Fibroblast of lung (primary cell): Measurements from ENCODE around the gene C9orf85. TPM values are rescaled to one million over a fixed set of nuclear protein-coding genes. Genes with fewer than 3 reads are reported as not detected.

Experiments
- DNase-seq, 2 donors: peaks; one replicate each; pipeline versions ENCODE4 v3.0.0 to v3.0.0-alpha.2; 2010; ENCODE audit warnings: low read depth in 2 of 2
- H2AFZ ChIP-seq: 2 replicates; pipeline ENCODE4 v1.5.1; 2012; ENCODE audit warnings: low read length, control low read depth, inconsistent platforms
- H3K27ac ChIP-seq: 2 replicates; pipeline ENCODE4 v1.5.1; 2011; ENCODE audit warnings: low read length, control low read depth; ENCODE audit not compliant: insufficient read depth
- H3K27me3 ChIP-seq: 2 replicates; pipeline ENCODE4 v1.5.1; 2011; ENCODE audit warnings: mild to moderate bottlenecking, low read length; ENCODE audit not compliant: control insufficient read depth, insufficient read depth
- H3K36me3 ChIP-seq: 2 replicates; pipeline ENCODE4 v1.5.1; 2011; ENCODE audit warnings: low read length; ENCODE audit not compliant: control insufficient read depth, insufficient read depth
- H3K4me1 ChIP-seq: 2 replicates; pipeline ENCODE4 v1.5.1; 2011; ENCODE audit warnings: low read length; ENCODE audit not compliant: control insufficient read depth, insufficient read depth; ENCODE audit errors: extremely low read depth
- H3K4me2 ChIP-seq: 2 replicates; pipeline ENCODE4 v1.5.1; 2011; ENCODE audit warnings: low read length, control low read depth; ENCODE audit not compliant: insufficient read depth; ENCODE audit errors: extremely low read depth
- H3K4me3 ChIP-seq, 4 experiments: fragments of 200-600 bp in 1 of 4; sonication (generic) in 1 of 4; replicated peaks in 1 of 4; 2 replicates each; pipeline ENCODE4 v1.5.1; 2011 to 2016; ENCODE audit warnings: low read length in 4 of 4, low read depth in 3 of 4, mild to moderate bottlenecking in 3 of 4, control low read depth in 2 of 4, inconsistent platforms in 1 of 4, mixed read lengths in 1 of 4; ENCODE audit not compliant: insufficient read depth in 1 of 4; ENCODE audit errors: control extremely low read depth in 1 of 4
- H3K79me2 ChIP-seq: 2 replicates; pipeline ENCODE4 v1.5.1; 2012; ENCODE audit warnings: mild to moderate bottlenecking, low read length, inconsistent platforms; ENCODE audit not compliant: control insufficient read depth, insufficient read depth
- H3K9ac ChIP-seq: 2 replicates; pipeline ENCODE4 v1.5.1; 2011; ENCODE audit warnings: mild to moderate bottlenecking, low read length, control low read depth; ENCODE audit not compliant: insufficient read depth
- H3K9me3 ChIP-seq: 2 replicates; pipeline ENCODE4 v1.5.1; 2012; ENCODE audit warnings: low read depth, low read length; ENCODE audit not compliant: control insufficient read depth, insufficient read depth
- H4K20me1 ChIP-seq: 2 replicates; pipeline ENCODE4 v1.5.1; 2011; ENCODE audit warnings: low read length; ENCODE audit not compliant: control insufficient read depth, insufficient read depth; ENCODE audit errors: extremely low read depth
- CTCF ChIP-seq, 2 donors: IDR thresholded peaks in 1 of 2; conservative IDR thresholded peaks in 1 of 2; 1 replicate in 1 of 2; 2 replicates in 1 of 2; pipeline ENCODE4 v1.5.1; 2011 to 2012; ENCODE audit warnings: low read length in 2 of 2, control low read depth in 1 of 2, inconsistent platforms in 1 of 2, low read depth in 1 of 2, mild to moderate bottlenecking in 1 of 2
- EZH2 ChIP-seq: IDR thresholded peaks from 2 replicates; pipeline ENCODE4 v1.5.1; 2012; ENCODE audit warnings: low read length, control low read depth, mild to moderate bottlenecking; ENCODE audit errors: missing control alignments
- polyA plus RNA-seq, 2 donors: library from polyadenylated mRNA; depleted of rRNA in 1 of 2; stranded (reverse) in 1 of 2; unstranded in 1 of 2; fragments of >200 nt; gene quantifications; 2 replicates each; pipeline ENCODE4 v1.2.1, GENCODE V29; 2011 to 2012; ENCODE audit warnings: missing spikeins in 1 of 2
- total RNA-seq: library from RNA; depleted of rRNA; stranded (reverse); fragments of >200 nt; gene quantifications from 2 replicates; pipeline ENCODE4 v1.2.1, GENCODE V29; 2014

The C9orf85 gene
- total and polyA plus RNA-seq, 2 donors (not counting 1 experiment from before 2014, with no cell fraction given) = 17.3 to 22.5 TPM

GRCh38 chr9:71929223-71929622, 17.8 kb downstream of the C9orf85 start:
- DNase-seq = peak; percentile 60 to 64
- Histone ChIP-seq H2AFZ (no peak overlapping the region), H3K9me3 (no peaks in the 10 kb centered on the region), H3K27me3 (no peaks in the 10 kb centered on the region), H3K4me2 (no peak overlapping the region), H3K36me3 (no peaks in the 10 kb centered on the region), H3K4me3 (no peak overlapping the region), H3K79me2 (peaks cover 4% of the 10 kb centered on the region), H3K9ac (no peak overlapping the region), H3K4me1 (peaks cover 2% of the 10 kb centered on the region), H3K27ac (no peak overlapping the region), H4K20me1 (no peaks in the 10 kb centered on the region)
- TF ChIP-seq CTCF (conservative IDR thresholded peaks at IDR 0.05 in 1 of 2, IDR thresholded peaks at IDR 0.05 in 1 of 2; ENCODE audit: low read depth in 1 of 2, low read length in 2 of 2) (no peak), EZH2 (no peak)

GRCh38 chr9:71929791-71930440, 18.5 kb downstream of the C9orf85 start:
- DNase-seq = peak in 1 of 2 donors; percentile 78
- Histone ChIP-seq H3K9me3 (no peaks in the 10 kb centered on the region), H3K27ac (no peak overlapping the region), H3K36me3 (no peaks in the 10 kb centered on the region), H2AFZ (no peak overlapping the region), H3K9ac (no peak overlapping the region), H3K27me3 (no peaks in the 10 kb centered on the region), H4K20me1 (no peaks in the 10 kb centered on the region), H3K4me1 (peaks cover 2% of the 10 kb centered on the region), H3K4me2 (no peak overlapping the region), H3K79me2 (peaks cover 4% of the 10 kb centered on the region), H3K4me3 (no peak overlapping the region)
- TF ChIP-seq CTCF (conservative IDR thresholded peaks at IDR 0.05 in 1 of 2, IDR thresholded peaks at IDR 0.05 in 1 of 2; ENCODE audit: low read depth in 1 of 2, low read length in 2 of 2) (no peak), EZH2 (no peak)

- no peak overlapping the region for H3K4me2 ChIP-seq
These were observed 19.7 kb downstream of the C9orf85 start for GRCh38 chr9:71931166-71931565.

More at GRCh38 chr9:71931166-71931565, 19.7 kb downstream of the C9orf85 start:
- Histone ChIP-seq H3K27me3 (no peaks in the 10 kb centered on the region), H3K4me3 (no peak overlapping the region), H3K9me3 (no peaks in the 10 kb centered on the region), H3K9ac (no peak overlapping the region), H3K36me3 (no peaks in the 10 kb centered on the region), H3K79me2 (peaks cover 4% of the 10 kb centered on the region), H4K20me1 (no peaks in the 10 kb centered on the region), H3K4me1 (peaks cover 2% of the 10 kb centered on the region), H2AFZ (no peak overlapping the region), H3K27ac (no peak overlapping the region)
- no peak for TF ChIP-seq EZH2
- no peak for TF ChIP-seq CTCF (conservative IDR thresholded peaks at IDR 0.05 in 1 of 2, IDR thresholded peaks at IDR 0.05 in 1 of 2; ENCODE audit: low read depth in 1 of 2, low read length in 2 of 2)
- no peak for DNase-seq
